Right lobe of liver (tissue), 4 donors: Measurements from ENCODE around the gene PRMT7.

ENCODE experiments used
- CTCF ChIP-seq, 4 donors: fragments of 200-600 bp in 3 of 4; fragments of 450-650 bp in 1 of 4; IDR thresholded peaks; one replicate each; pipeline versions ENCODE4 v1.5.1 to v1.8.0; 2016 to 2022; ENCODE audit warnings: antibody characterized with exemption in 4 of 4, mild to moderate bottlenecking in 2 of 4
- POLR2A ChIP-seq: fragments of 450-650 bp; IDR thresholded peaks from one replicate; pipeline ENCODE4 v1.6.1; 2017; ENCODE audit warnings: antibody characterized with exemption, mild to moderate bottlenecking
- donor health status: DM: no; HTN: no; CAD: no.
- donor health status: DM: no; HTN: no; CAD: no.
- donor health status: DM: no; HTN: yes; CAD: no.

- TF ChIP-seq CTCF (IDR thresholded peaks at IDR 0.05) (no peak), POLR2A (no peak)
These were observed 45.6 kb downstream of the PRMT7 start for GRCh38 chr16:68356249-68356918.
